T47D (cell line): ENCODE data around the gene P2RY14.

Experiments used
- DNase-seq, 2 experiments: peaks; one replicate each; pipeline versions ENCODE4 v3.0.0 to v3.0.0-alpha.2; 2011 to 2012; ENCODE audit warnings: low read depth in 1 of 2, low spot score in 1 of 2
- JUND ChIP-seq: IDR thresholded peaks from 2 replicates; pipeline ENCODE4 v1.6.1; 2012; ENCODE audit warnings: low read depth
- in situ Hi-C: cut with HindIII; loops from 2 replicates; pipeline ENCODE4 v1.10.0; 2016; ENCODE audit warnings: low sequenced_read_pairs, low pct_unique_long_range_greater_than_20kb

Gene P2RY14

GRCh38 chr3:151169262-151169947, 108.9 kb downstream of the P2RY14 start:
- DNase-seq: no peak
- no peak for TF ChIP-seq JUND
- in situ Hi-C loops: no loop called here

GRCh38 chr3:151168269-151169094, 109.9 kb downstream of the P2RY14 start:
- in situ Hi-C loops: no loop called here
- no peak for TF ChIP-seq JUND
- peak; percentile 73 to 83 for DNase-seq

DNA sequence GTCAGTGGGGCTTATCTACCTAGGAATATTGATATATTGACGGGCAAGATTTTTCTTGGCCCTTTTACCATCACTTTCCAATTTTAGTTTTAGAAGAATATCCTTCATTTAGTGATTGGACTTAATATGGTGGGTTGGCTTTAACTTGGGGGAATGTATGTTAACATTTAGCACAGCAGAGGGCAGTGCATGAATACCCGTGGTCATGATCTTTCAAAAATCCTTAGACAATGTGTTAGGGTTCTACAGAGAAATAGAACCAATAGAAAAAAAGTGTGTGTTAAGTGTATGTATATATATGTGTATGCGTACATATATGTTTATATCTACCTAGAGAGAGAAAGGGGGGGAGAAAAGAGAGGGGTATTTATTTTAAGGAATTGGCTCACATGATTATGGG, 112.2 kb downstream of the P2RY14 start:
- no peak for TF ChIP-seq JUND
- no peak for DNase-seq
- in situ Hi-C loops: no loop called here

- DNase-seq: no peak
- no peak for TF ChIP-seq JUND
- in situ Hi-C loops: no loop called here
These were observed 113.1 kb downstream of the P2RY14 start for GRCh38 chr3:151165226-151165625.
